Measurements from ENCODE around the gene MCM7.

MCM7 gene

DNA sequence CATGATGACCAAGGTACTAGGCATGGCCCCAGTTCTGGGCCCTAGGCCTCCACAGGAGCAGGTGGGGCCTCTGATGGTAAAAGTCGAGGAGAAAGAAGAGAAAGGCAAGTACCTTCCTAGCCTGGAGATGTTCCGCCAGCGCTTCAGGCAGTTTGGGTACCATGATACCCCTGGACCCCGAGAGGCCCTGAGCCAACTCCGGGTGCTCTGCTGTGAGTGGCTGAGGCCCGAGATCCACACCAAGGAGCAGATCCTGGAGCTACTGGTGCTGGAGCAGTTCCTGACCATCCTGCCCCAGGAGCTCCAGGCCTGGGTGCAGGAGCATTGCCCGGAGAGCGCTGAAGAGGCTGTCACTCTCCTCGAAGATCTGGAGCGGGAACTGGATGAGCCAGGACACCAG, 44.2 kb downstream of the MCM7 start:
- no peak overlapping the region for H3K4me3 ChIP-seq
- H3K27ac ChIP-seq: no peak overlapping the region
- intact Hi-C loops (cut with DNase I; ENCODE audit: low total_unique reads): no loop called here
- no peaks in the 10 kb centered on the region for H3K9me3 ChIP-seq
- no peaks in the 10 kb centered on the region for H3K4me1 ChIP-seq
- DNase-seq: no peak
- TF ChIP-seq, protein P1, sequence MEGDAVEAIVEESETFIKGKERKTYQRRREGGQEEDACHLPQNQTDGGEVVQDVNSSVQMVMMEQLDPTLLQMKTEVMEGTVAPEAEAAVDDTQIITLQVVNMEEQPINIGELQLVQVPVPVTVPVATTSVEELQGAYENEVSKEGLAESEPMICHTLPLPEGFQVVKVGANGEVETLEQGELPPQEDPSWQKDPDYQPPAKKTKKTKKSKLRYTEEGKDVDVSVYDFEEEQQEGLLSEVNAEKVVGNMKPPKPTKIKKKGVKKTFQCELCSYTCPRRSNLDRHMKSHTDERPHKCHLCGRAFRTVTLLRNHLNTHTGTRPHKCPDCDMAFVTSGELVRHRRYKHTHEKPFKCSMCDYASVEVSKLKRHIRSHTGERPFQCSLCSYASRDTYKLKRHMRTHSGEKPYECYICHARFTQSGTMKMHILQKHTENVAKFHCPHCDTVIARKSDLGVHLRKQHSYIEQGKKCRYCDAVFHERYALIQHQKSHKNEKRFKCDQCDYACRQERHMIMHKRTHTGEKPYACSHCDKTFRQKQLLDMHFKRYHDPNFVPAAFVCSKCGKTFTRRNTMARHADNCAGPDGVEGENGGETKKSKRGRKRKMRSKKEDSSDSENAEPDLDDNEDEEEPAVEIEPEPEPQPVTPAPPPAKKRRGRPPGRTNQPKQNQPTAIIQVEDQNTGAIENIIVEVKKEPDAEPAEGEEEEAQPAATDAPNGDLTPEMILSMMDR (IDR thresholded peaks at IDR 0.05): no peak
- H3K36me3 ChIP-seq: peaks cover 40 to 66% (median 50%) of the 10 kb centered on the region in 3 donors
- H3K27me3 ChIP-seq: no peaks in the 10 kb centered on the region

DNA sequence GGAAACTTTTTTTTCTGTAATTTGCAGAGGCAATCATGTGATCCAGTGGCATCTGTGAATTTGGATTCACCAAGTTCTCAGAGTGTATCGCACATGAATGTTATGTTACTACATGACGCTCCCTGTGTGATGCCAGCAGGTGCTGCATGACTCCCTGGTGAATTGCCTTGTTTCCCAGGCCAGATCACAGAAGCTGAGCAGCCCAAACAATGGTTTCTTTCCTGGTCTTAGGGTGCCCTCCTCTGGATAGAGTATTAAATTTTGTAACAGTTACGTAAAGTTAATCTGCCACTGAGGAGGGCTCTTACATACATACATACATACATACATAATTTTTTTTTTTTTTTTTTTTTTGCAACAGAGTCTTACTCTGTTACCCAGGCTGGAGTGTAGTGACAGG, 48.0 kb downstream of the MCM7 start:
- Histone ChIP-seq H3K9me3 (no peaks in the 10 kb centered on the region), H3K27me3 (no peaks in the 10 kb centered on the region), H3K27ac (no peak overlapping the region), H3K36me3 (peaks cover 15 to 28% (median 15%) of the 10 kb centered on the region in 3 donors), H3K4me3 (no peak overlapping the region), H3K4me1 (peaks cover 0 to 15% (median 10%) of the 10 kb centered on the region in 4 donors)
- intact Hi-C loops (cut with DNase I; ENCODE audit: low total_unique reads): no loop called here
- no peak for DNase-seq
- TF ChIP-seq, protein P1 (IDR thresholded peaks at IDR 0.05): no peak

DNA sequence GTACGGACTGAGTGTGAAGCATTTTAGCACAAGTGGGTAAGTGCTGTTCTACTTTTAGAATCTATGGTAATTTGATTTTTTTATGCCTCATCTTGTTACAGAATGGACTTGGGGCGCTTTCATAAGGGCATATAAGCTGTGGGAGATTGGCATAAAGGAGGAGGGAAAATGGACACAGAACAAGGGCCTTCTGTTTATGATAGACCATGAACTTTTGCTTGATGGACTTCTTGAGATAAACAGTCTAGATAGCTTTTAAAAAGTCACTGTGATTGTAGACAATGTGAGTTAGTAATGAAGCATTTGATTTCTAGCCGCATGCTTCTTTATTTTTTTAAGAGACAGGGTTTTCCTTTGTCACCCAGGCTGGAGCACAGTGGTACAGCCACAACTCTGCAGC, 49.6 kb downstream of the MCM7 start:
- peaks cover 0 to 12% (median 0%) of the 10 kb centered on the region in 3 donors for H3K36me3 ChIP-seq
- peaks cover 0 to 15% (median 10%) of the 10 kb centered on the region in 4 donors for H3K4me1 ChIP-seq
- H3K27me3 ChIP-seq: no peaks in the 10 kb centered on the region
- TF ChIP-seq, protein P1 (IDR thresholded peaks at IDR 0.05): no peak
- intact Hi-C loops (cut with DNase I; ENCODE audit: low total_unique reads): no loop called here
- DNase-seq: no peak
- no peak overlapping the region for H3K4me3 ChIP-seq
- H3K9me3 ChIP-seq: no peaks in the 10 kb centered on the region
- no peak overlapping the region for H3K27ac ChIP-seq

DNA sequence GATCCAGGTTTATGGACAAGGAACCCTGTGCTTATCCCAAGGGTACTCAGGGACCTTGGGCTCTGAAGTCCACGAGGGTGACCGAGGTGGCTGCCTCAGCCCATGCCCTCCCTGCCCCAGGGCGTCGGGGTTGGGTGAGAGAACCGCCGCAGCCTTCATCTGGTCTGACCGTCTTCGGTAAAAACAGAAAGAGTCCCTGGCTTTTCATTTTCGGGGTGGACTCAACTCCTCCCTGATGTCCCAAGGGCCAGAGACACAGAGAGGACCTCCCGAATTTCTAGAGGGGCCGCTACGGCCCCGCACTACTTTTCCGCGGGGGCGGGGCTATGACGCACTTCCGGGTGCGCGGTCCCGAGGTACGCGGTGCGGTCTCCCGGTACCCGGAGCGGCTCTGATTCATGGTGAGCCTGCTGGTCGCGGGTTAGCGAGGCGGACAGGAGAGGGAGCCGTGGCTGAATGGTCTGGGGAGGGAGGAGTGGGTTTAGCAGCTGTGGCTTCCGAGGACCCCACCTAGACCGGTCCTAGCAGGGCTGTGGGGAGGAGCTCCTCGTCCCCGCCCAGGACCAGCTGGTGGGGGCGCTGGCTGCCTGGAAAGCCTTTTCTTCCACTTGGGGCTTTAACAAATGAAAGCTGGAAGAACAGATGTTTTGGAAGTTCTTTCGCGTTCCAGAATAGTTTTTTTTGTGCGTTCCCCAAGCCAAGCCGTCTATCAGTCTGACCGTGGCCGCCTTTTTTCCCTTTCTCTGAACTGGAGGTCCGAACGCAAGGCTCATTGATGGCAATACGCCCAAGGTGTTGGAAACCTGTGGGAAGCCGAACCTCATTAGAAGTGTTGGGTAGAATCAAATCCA, 51.5 kb downstream of the MCM7 start, which contains the start of gene ZSCAN21:
Gene ZSCAN21, plus strand, starts transcription at position 334 of the 851 bp plus-strand sequence. CDS start 7,233 bp downstream, outside the sequence.
- Histone ChIP-seq H3K4me1 (peaks cover 0 to 15% (median 10%) of the 10 kb centered on the region in 4 donors), H3K4me3 (peak within 1 kb of the TSS; percentile 69 to 97), H3K9me3 (no peaks in the 10 kb centered on the region), H3K27ac (peak within 1 kb of the TSS; percentile 92 to 98), H3K27me3 (no peaks in the 10 kb centered on the region), H3K36me3 (peaks cover 0 to 10% (median 0%) of the 10 kb centered on the region in 3 donors)
- TF ChIP-seq, protein P1 (IDR thresholded peaks at IDR 0.05): peak in 1 of 2 experiments; percentile 12
- intact Hi-C loops (cut with DNase I; ENCODE audit: low total_unique reads): loop anchor here (5.0 kb wide), 2 partner anchors 33 to 37 kb away; partner anchors contain the start of gene ZNF3
- DNase-seq: peak; percentile 86 to 90

DNA sequence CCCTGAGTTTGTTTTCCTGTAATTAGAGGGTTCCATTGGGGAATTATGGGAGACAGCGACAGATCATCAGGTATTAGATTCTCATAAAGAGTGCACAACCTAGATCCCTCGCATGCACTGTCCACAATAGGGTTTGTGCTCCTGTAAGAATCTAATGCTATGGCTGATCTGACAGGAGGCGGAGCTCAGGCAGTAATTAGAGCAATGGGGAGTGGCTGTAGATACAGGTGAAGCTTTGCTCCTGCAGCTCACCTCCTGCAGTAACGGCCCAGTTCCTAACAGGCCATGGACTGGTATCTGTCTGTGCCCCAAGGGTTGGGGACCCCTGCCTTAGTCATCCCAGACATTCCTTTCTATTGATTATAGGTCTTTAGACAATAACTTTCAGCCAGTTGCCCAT, 52.5 kb downstream of the MCM7 start:
- TF ChIP-seq, protein P1 (IDR thresholded peaks at IDR 0.05): no peak
- Histone ChIP-seq H3K9me3 (no peaks in the 10 kb centered on the region), H3K36me3 (peaks cover 0 to 10% (median 0%) of the 10 kb centered on the region in 3 donors), H3K27me3 (no peaks in the 10 kb centered on the region), H3K4me1 (peaks cover 0 to 15% (median 10%) of the 10 kb centered on the region in 4 donors), H3K4me3 (no peak overlapping the region), H3K27ac (peak overlapping the region; percentile 92 to 98)
- intact Hi-C loops (cut with DNase I; ENCODE audit: low total_unique reads): loop anchor here (5.0 kb wide), 2 partner anchors 34 to 36 kb away; partner anchors contain the start of gene ZNF3
- no peak for DNase-seq
